Mesothelial cell of epicardium (in vitro differentiated cells): ENCODE results near the gene HNRNPM. TPM values are rescaled to one million over a fixed set of nuclear protein-coding genes. Genes with fewer than 3 reads are reported as not detected.
"Not testable (repeated sequence)": the region's sequence is repeated elsewhere in the genome, so short reads cannot be mapped to it uniquely, and the experiment has no call there.

Experiments used
- DNase-seq, 2 experiments: peaks; one replicate each; pipeline ENCODE4 v3.0.0; 2021; ENCODE audit warnings: low spot score in 2 of 2; ENCODE audit not compliant: unreplicated experiment in 2 of 2
- H3K27ac Mint-ChIP-seq: 2 replicates; pipeline ENCODE4 v1.8.0; 2021; ENCODE audit warnings: mixed read lengths
- H3K27me3 Mint-ChIP-seq: 2 replicates; pipeline ENCODE4 v1.8.0; 2021; ENCODE audit warnings: low read depth, mixed read lengths
- H3K36me3 Mint-ChIP-seq: 2 replicates; pipeline ENCODE4 v1.8.0; 2021; ENCODE audit warnings: mixed read lengths
- H3K4me1 Mint-ChIP-seq: 2 replicates; pipeline ENCODE4 v1.8.0; 2021; ENCODE audit warnings: mixed read lengths
- H3K4me3 Mint-ChIP-seq: 2 replicates; pipeline ENCODE4 v1.8.0; 2021; ENCODE audit warnings: mild to moderate bottlenecking, moderate library complexity, mixed read lengths
- H3K9me3 Mint-ChIP-seq: 2 replicates; pipeline ENCODE4 v1.8.0; 2021; ENCODE audit warnings: mixed read lengths
- CTCF ChIP-seq: fragments of 200-600 bp; sonication (generic); IDR thresholded peaks from one replicate; pipeline ENCODE4 v1.5.0; 2021; ENCODE audit warnings: antibody characterized with exemption; ENCODE audit not compliant: unreplicated experiment
- total RNA-seq: library from RNA; stranded (reverse); gene quantifications from 3 replicates; pipeline ENCODE4 v1.2.1, GENCODE V29; 2021

The HNRNPM gene
- total RNA-seq, 1 donor from 2014 or later, result 249 TPM

GRCh38 chr19:8512115-8512967, 67.6 kb downstream of the HNRNPM start:
- peaks cover 5% of the 10 kb centered on the region for H3K4me1 Mint-ChIP-seq
- H3K27me3 Mint-ChIP-seq, result no peaks in the 10 kb centered on the region
- H3K27ac Mint-ChIP-seq, result peak overlapping the region; percentile 34
- DNase-seq, result no peak
- no peak for TF ChIP-seq CTCF
- no peaks in the 10 kb centered on the region for H3K9me3 Mint-ChIP-seq
- H3K36me3 Mint-ChIP-seq, result peaks cover 5% of the 10 kb centered on the region
- peak overlapping the region; percentile 46 for H3K4me3 Mint-ChIP-seq

- no peak for DNase-seq
- H3K36me3 Mint-ChIP-seq, result peaks cover 5% of the 10 kb centered on the region
- no peak for TF ChIP-seq CTCF
- H3K4me3 Mint-ChIP-seq, result peak overlapping the region; percentile 92
- H3K27ac Mint-ChIP-seq, result peak overlapping the region; percentile 99
- no peaks in the 10 kb centered on the region for H3K27me3 Mint-ChIP-seq
- no peaks in the 10 kb centered on the region for H3K9me3 Mint-ChIP-seq
- peaks cover 10% of the 10 kb centered on the region for H3K4me1 Mint-ChIP-seq
Observed at GRCh38 chr19:8513036-8513686, 68.4 kb downstream of the HNRNPM start.

GRCh38 chr19:8513687-8514504, 69.1 kb downstream of the HNRNPM start, which contains the start of gene ZNF414:
Gene ZNF414, minus strand, starts transcription at chr19:8514167. Its CDS starts 121 bp downstream, at chr19:8514046.
- H3K27ac Mint-ChIP-seq, result peak within 1 kb of the TSS; percentile 99
- peak within 1 kb of the TSS; percentile 92 for H3K4me3 Mint-ChIP-seq
- peaks cover 10% of the 10 kb centered on the region for H3K4me1 Mint-ChIP-seq
- H3K27me3 Mint-ChIP-seq, result no peaks in the 10 kb centered on the region
- TF ChIP-seq CTCF, result no peak
- H3K36me3 Mint-ChIP-seq, result peaks cover 5% of the 10 kb centered on the region
- no peaks in the 10 kb centered on the region for H3K9me3 Mint-ChIP-seq
- peak; percentile 97 to 99 for DNase-seq

GRCh38 chr19:8514505-8515009, 69.8 kb downstream of the HNRNPM start:
- not testable (repeated sequence) for DNase-seq, H3K27me3 Mint-ChIP-seq, H3K9me3 Mint-ChIP-seq, H3K36me3 Mint-ChIP-seq
- peaks cover 10% of the 10 kb centered on the region for H3K4me1 Mint-ChIP-seq
- peak overlapping the region; percentile 92 for H3K4me3 Mint-ChIP-seq
- H3K27ac Mint-ChIP-seq, result peak overlapping the region; percentile 99

GRCh38 chr19:8515317-8515716, 70.5 kb downstream of the HNRNPM start:
- H3K4me1 Mint-ChIP-seq, result peaks cover 10% of the 10 kb centered on the region
- peak overlapping the region; percentile 92 for H3K4me3 Mint-ChIP-seq
- H3K27me3 Mint-ChIP-seq, result no peaks in the 10 kb centered on the region
- peak overlapping the region; percentile 12 for H3K27ac Mint-ChIP-seq
- no peak for TF ChIP-seq CTCF
- no peak for DNase-seq
- peaks cover 5% of the 10 kb centered on the region for H3K36me3 Mint-ChIP-seq
- no peaks in the 10 kb centered on the region for H3K9me3 Mint-ChIP-seq
